HCT116 (cell line): Measurements from ENCODE around the gene KTI12.

Experiments used
- CTCF ChIP-seq, 3 experiments: fragments of 200-600 bp in 1 of 3; sonication (generic) in 1 of 3; IDR thresholded peaks in 2 of 3; conservative IDR thresholded peaks in 1 of 3; 2 replicates each; pipeline ENCODE4 v1.5.1; 2012 to 2017; ENCODE audit warnings: low read depth in 2 of 3, low read length in 2 of 3, antibody characterized with exemption in 1 of 3, borderline replicate concordance in 1 of 3, control low read depth in 1 of 3, mild to moderate bottlenecking in 1 of 3, mixed read lengths in 1 of 3, mixed run types in 1 of 3, moderate library complexity in 1 of 3; ENCODE audit not compliant: insufficient read depth in 1 of 3
- EZH2phosphoT487 ChIP-seq: fragments of 200-600 bp; IDR thresholded peaks from 2 replicates; pipeline ENCODE4 v1.6.1; 2018; ENCODE audit warnings: antibody characterized with exemption, borderline replicate concordance
- FOSL1 ChIP-seq: IDR thresholded peaks from 2 replicates; pipeline ENCODE4 v1.6.1; 2012; ENCODE audit warnings: low read depth
- POLR2A ChIP-seq: IDR thresholded peaks from 2 replicates; pipeline ENCODE4 v1.7.0; 2011; ENCODE audit warnings: borderline replicate concordance; ENCODE audit not compliant: insufficient read depth, insufficient read length; ENCODE audit errors: extremely low read depth
- POLR2AphosphoS5 ChIP-seq: IDR thresholded peaks from 2 replicates; pipeline ENCODE4 v1.6.1; 2011; ENCODE audit warnings: mild to moderate bottlenecking, low read depth, low read length, moderate library complexity
- RAD21 ChIP-seq: IDR thresholded peaks from 2 replicates; pipeline ENCODE4 v1.6.1; 2012; ENCODE audit warnings: low read depth, mild to moderate bottlenecking
- REST ChIP-seq: IDR thresholded peaks from 2 replicates; pipeline ENCODE4 v1.6.1; 2012; ENCODE audit warnings: low read depth
- ZNF274 ChIP-seq: fragments of 200-500 bp; sonication (Bioruptor generic); IDR thresholded peaks from 2 replicates; pipeline ENCODE4 v1.6.1; 2014; ENCODE audit warnings: mild to moderate bottlenecking, low read depth, low read length, inconsistent platforms

- TF ChIP-seq CTCF (IDR thresholded peaks at IDR 0.05 in 2 of 3, conservative IDR thresholded peaks at IDR 0.05 in 1 of 3; ENCODE audit: borderline replicate concordance in 1 of 3, insufficient read depth in 1 of 3, low read depth in 2 of 3, low read length in 2 of 3), result no peak
- TF ChIP-seq POLR2AphosphoS5, result no peak
- no peak for TF ChIP-seq EZH2phosphoT487
- no peak for TF ChIP-seq RAD21
- no peak for TF ChIP-seq FOSL1
- TF ChIP-seq ZNF274, result no peak
- no peak for TF ChIP-seq REST
- TF ChIP-seq POLR2A, result no peak
Measured at GRCh38 chr1:52003877-52004276, 29.7 kb downstream of the KTI12 start.
